ENCODE results near the gene SYT3.

SYT3 gene

DNA sequence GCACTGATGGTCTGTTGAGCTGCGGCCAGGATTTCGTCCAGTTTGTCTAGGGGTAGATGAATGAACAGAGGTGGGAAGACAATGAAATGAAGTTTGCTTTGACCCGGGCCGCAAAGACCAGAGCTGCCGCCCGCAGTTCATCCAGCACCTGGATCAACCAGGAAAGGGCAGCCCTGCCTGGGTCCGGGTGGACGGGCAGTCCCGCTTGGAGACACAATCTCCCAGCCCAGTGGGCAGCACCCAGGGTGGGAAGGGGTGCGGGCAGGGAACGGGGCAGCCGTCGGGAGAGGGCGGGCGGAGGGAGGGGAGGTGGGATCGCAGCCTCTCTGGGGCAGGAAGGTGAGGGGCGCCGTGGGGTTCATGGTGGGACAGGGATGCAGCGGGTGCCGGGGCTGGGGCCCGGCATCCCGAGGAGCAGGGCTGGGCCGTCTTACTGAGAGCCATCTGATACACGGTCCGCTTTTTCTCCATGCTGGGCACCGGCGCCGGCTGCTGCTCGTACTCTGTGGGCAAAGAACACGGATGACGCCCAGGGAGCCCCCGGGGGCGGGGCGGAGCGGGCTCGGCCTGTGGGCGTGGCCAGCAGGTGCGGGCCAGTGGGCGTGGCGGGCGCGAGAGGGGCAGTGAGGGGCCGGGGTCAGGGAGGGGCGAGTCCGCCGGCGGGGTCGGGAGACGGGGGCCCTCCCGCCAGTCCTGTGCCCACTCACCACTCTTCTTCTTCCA lies 46.8 kb upstream of the SYT3 start (continued):
- TF ChIP-seq, protein P1, sequence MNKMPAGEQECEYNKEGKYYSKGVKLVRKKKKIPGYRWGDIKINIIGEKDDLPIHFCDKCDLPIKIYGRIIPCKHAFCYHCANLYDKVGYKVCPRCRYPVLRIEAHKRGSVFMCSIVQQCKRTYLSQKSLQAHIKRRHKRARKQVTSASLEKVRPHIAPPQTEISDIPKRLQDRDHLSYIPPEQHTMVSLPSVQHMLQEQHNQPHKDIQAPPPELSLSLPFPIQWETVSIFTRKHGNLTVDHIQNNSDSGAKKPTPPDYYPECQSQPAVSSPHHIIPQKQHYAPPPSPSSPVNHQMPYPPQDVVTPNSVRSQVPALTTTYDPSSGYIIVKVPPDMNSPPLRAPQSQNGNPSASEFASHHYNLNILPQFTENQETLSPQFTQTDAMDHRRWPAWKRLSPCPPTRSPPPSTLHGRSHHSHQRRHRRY (tag by site-specific recombination; IDR thresholded peaks at IDR 0.05) = no peak
- TF ChIP-seq ZNF585B (tag by site-specific recombination; IDR thresholded peaks at IDR 0.05) = no peak
- peak; percentile 40; the same call in 1 of the 2 replicates for TF ChIP-seq ZFHX2 (tag by site-specific recombination; conservative IDR thresholded peaks at IDR 0.05)
- no peak for TF ChIP-seq KLF8 (tag by site-specific recombination; IDR thresholded peaks at IDR 0.05)
- TF ChIP-seq ZNF184 (tag by site-specific recombination; IDR thresholded peaks at IDR 0.05) = no peak
- no peak for TF ChIP-seq ZNF76 (tag by site-specific recombination; IDR thresholded peaks at IDR 0.05; ENCODE audit: borderline replicate concordance, low read depth)
- TF ChIP-seq KLF1 (tag by site-specific recombination; IDR thresholded peaks at IDR 0.05) = peak; percentile 59
- TF ChIP-seq ZNF560 (tag by site-specific recombination; IDR thresholded peaks at IDR 0.05; ENCODE audit: borderline replicate concordance) = no peak
- TF ChIP-seq, protein P2, sequence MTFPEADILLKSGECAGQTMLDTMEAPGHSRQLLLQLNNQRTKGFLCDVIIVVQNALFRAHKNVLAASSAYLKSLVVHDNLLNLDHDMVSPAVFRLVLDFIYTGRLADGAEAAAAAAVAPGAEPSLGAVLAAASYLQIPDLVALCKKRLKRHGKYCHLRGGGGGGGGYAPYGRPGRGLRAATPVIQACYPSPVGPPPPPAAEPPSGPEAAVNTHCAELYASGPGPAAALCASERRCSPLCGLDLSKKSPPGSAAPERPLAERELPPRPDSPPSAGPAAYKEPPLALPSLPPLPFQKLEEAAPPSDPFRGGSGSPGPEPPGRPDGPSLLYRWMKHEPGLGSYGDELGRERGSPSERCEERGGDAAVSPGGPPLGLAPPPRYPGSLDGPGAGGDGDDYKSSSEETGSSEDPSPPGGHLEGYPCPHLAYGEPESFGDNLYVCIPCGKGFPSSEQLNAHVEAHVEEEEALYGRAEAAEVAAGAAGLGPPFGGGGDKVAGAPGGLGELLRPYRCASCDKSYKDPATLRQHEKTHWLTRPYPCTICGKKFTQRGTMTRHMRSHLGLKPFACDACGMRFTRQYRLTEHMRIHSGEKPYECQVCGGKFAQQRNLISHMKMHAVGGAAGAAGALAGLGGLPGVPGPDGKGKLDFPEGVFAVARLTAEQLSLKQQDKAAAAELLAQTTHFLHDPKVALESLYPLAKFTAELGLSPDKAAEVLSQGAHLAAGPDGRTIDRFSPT (tag by site-specific recombination; IDR thresholded peaks at IDR 0.05) = no peak
- no peak for TF ChIP-seq ZNF510 (tag by site-specific recombination; IDR thresholded peaks at IDR 0.05; ENCODE audit: insufficient replicate concordance)
- TF ChIP-seq KLF9 (tag by site-specific recombination; IDR thresholded peaks at IDR 0.05; ENCODE audit: low read depth) = peak; percentile 36

DNA sequence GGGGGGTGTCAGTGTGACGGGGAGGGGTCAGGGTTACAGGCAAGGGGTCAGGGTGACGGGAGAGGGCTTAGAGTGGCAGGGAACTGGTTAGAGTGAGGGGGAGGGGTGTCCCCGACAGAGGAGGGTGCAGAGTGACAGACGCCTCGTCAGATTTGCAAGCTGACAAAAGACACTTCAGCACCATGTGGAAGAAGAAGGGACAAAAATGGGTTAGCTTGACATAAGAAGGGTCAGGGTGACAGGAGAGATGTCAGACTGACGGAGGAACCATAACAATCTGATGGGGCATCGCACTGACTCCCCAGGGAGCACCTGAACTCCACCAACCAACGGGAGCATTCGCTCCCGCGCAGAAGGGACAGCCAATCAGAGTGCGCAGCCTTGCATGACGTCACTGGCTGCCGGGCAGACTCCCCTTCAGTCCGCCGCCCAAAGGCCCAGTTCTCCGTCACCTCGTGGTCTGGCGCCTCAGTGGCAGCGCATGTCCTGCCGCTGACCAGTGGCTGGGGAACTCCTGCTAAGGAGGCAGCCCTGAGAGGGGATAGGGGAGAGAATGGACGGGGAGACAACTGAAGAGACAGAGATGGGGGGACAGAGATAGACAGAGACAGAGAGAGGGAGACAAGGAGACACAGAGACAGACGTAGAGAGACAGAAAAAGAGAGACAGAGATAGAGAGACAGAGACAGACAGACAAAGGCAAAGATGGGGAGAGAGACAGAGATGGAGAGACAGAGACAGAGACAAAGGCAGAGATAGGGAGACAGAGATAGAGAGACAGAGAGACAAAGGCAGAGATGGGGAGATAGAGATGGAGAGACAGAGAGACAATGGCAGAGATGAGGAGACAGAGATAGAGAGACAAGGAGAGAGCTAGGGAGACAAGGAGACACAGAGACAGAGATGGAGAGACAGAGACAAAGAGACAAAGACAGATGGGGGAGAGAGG lies 39.8 kb upstream of the SYT3 start:
- no peak overlapping the region for H3K4me3 ChIP-seq (ENCODE audit: low read depth, low read length)
- no peaks in the 10 kb centered on the region for H3K4me1 ChIP-seq (ENCODE audit: control insufficient read depth, insufficient read depth, low read length)
- ChIA-PET POLR2A (interaction anchor here (1.5 kb wide), 1 partner anchor 114 kb away, joined by 7 read pairs; no protein-coding TSS in a partner anchor), CTCF (interaction anchor here (0.5 kb wide), 1 partner anchor 522 kb away, joined by 4 read pairs; no protein-coding TSS in a partner anchor)
- H3K36me3 ChIP-seq (ENCODE audit: control insufficient read depth in 2 of 2, insufficient read depth in 1 of 2, low read length in 2 of 2) = no peaks in the 10 kb centered on the region; a peak in 1 of 3 replicates
- no peaks in the 10 kb centered on the region for H3K9me3 ChIP-seq (ENCODE audit: control insufficient read depth, insufficient read depth, low read depth, low read length)
- H3K27ac ChIP-seq (ENCODE audit: extremely low read depth, low read depth, low read length) = no peak overlapping the region
- TF ChIP-seq ZNF521 (tag by site-specific recombination; IDR thresholded peaks at IDR 0.05) = 0 out of 2 replicates have a peak, but pooled peaks have one; percentile 48
- TF ChIP-seq, protein P3, sequence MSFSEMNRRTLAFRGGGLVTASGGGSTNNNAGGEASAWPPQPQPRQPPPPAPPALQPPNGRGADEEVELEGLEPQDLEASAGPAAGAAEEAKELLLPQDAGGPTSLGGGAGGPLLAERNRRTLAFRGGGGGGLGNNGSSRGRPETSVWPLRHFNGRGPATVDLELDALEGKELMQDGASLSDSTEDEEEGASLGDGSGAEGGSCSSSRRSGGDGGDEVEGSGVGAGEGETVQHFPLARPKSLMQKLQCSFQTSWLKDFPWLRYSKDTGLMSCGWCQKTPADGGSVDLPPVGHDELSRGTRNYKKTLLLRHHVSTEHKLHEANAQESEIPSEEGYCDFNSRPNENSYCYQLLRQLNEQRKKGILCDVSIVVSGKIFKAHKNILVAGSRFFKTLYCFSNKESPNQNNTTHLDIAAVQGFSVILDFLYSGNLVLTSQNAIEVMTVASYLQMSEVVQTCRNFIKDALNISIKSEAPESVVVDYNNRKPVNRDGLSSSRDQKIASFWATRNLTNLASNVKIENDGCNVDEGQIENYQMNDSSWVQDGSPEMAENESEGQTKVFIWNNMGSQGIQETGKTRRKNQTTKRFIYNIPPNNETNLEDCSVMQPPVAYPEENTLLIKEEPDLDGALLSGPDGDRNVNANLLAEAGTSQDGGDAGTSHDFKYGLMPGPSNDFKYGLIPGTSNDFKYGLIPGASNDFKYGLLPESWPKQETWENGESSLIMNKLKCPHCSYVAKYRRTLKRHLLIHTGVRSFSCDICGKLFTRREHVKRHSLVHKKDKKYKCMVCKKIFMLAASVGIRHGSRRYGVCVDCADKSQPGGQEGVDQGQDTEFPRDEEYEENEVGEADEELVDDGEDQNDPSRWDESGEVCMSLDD (tag by site-specific recombination; IDR thresholded peaks at IDR 0.05) = peak; percentile 36
- TF ChIP-seq ZNF350 (tag by site-specific recombination; IDR thresholded peaks at IDR 0.05) = no peak
- no peak; the same call in 1 of the 2 replicates for TF ChIP-seq ZNF623 (tag by site-specific recombination; IDR thresholded peaks at IDR 0.05)
- peak; percentile 62; the same call in 1 of the 2 replicates for TF ChIP-seq BCL11A (tag by site-specific recombination; IDR thresholded peaks at IDR 0.05; ENCODE audit: low read depth)
- TF ChIP-seq ZNF324 (tag by site-specific recombination; IDR thresholded peaks at IDR 0.05) = peak; percentile 20; the same call in 1 of the 2 replicates
- TF ChIP-seq ZNF423 (tag by site-specific recombination; IDR thresholded peaks at IDR 0.05) = peak; percentile 68
- TF ChIP-seq ZBTB7A (tag by site-specific recombination; IDR thresholded peaks at IDR 0.05; ENCODE audit: low read depth) = peak; percentile 92
- TF ChIP-seq, protein P4, sequence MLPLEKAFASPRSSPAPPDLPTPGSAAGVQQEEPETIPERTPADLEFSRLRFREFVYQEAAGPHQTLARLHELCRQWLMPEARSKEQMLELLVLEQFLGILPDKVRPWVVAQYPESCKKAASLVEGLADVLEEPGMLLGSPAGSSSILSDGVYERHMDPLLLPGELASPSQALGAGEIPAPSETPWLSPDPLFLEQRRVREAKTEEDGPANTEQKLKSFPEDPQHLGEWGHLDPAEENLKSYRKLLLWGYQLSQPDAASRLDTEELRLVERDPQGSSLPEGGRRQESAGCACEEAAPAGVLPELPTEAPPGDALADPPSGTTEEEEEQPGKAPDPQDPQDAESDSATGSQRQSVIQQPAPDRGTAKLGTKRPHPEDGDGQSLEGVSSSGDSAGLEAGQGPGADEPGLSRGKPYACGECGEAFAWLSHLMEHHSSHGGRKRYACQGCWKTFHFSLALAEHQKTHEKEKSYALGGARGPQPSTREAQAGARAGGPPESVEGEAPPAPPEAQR (tag by site-specific recombination; IDR thresholded peaks at IDR 0.05) = peak; percentile 36; the same call in 1 of the 2 replicates
- no peak for TF ChIP-seq ZNF169 (tag by site-specific recombination; IDR thresholded peaks at IDR 0.05)
- no peak for TF ChIP-seq ZNF146 (tag by site-specific recombination; IDR thresholded peaks at IDR 0.05)
- 0 out of 2 replicates have a peak, but pooled peaks have one; percentile 14 for TF ChIP-seq ZNF112 (tag by site-specific recombination; IDR thresholded peaks at IDR 0.05)
- TF ChIP-seq ZNF335 (tag by site-specific recombination; conservative IDR thresholded peaks at IDR 0.05) = peak; percentile 42; the same call in 1 of the 2 replicates
- peak; percentile 88 for TF ChIP-seq ZNF600 (tag by site-specific recombination; IDR thresholded peaks at IDR 0.05)
- TF ChIP-seq ZBTB17 (tag by site-specific recombination; IDR thresholded peaks at IDR 0.05) = no peak
- TF ChIP-seq ZNF202 (tag by site-specific recombination; IDR thresholded peaks at IDR 0.05; ENCODE audit: borderline replicate concordance) = peak; percentile 68; the same call in 1 of the 2 replicates
- peak; percentile 22; the same call in 1 of the 2 replicates for TF ChIP-seq KLF1 (tag by site-specific recombination; IDR thresholded peaks at IDR 0.05)

Data from HEK293 (cell line).